ENCODE measurements around the gene S100G. TPM values are rescaled to one million over a fixed set of nuclear protein-coding genes. Genes with fewer than 3 reads are reported as not detected.
A peak's percentile ranks its signal among the peaks of the same experiment; 100 is the strongest.

S100G gene
- polyA plus RNA-seq, 6 donors from 2014 or later, result not detected

DNA sequence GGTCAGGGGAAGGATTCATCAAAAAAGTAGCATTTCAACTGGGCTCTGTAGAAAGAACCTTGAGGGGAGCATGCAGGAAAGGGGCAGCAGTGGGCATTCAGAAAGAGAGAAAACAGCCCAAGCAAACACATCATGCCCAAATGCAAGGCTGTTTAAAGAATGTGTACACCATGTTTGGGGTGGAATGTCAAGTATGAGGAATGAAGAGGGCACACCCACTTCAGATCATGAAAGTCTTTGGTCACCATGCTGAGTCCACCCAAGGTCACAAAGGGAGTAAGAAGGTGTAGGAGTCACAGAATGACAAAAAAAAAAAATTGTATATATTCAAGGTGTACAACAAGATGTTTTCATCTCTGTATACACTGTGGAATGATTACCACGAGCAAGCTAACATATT is 9.4 kb downstream of the S100G start:
- DNase-seq (no peak), ATAC-seq (ENCODE audit: low read depth in 2 of 2) (no peak)
- H3K9me3 Mint-ChIP-seq, result peaks cover 0 to 1% (median 0%) of the 10 kb centered on the region in 7 donors
- no peak overlapping the region for H3K27ac Mint-ChIP-seq
- H3K4me3 Mint-ChIP-seq, result peak overlapping the region in 1 of 8 donors; percentile 21
- H3K27me3 Mint-ChIP-seq, result no peaks in the 10 kb centered on the region
- H3K36me3 Mint-ChIP-seq, result peaks cover 0 to 5% of the 10 kb centered on the region in 2 donors
- no peaks in the 10 kb centered on the region for H3K4me1 Mint-ChIP-seq

- H3K27ac Mint-ChIP-seq, result no peak overlapping the region
- no peak for ATAC-seq (ENCODE audit: low read depth in 2 of 2)
- H3K9me3 Mint-ChIP-seq, result peaks cover 0 to 1% (median 0%) of the 10 kb centered on the region in 7 donors
- peaks cover 0 to 12% of the 10 kb centered on the region in 2 donors for H3K36me3 Mint-ChIP-seq
- no peaks in the 10 kb centered on the region for H3K27me3 Mint-ChIP-seq
- DNase-seq, result no peak
- no peaks in the 10 kb centered on the region for H3K4me1 Mint-ChIP-seq
- no peak overlapping the region for H3K4me3 Mint-ChIP-seq
These were observed 11.5 kb downstream of the S100G start for GRCh38 chrX:16661495-16661894.

GRCh38 chrX:16662402-16662801 is 12.4 kb downstream of the S100G start:
- Mint-ChIP-seq H3K36me3 (peaks cover 0 to 13% of the 10 kb centered on the region in 2 donors), H3K4me3 (no peak overlapping the region), H3K9me3 (peaks cover 0 to 1% (median 0%) of the 10 kb centered on the region in 7 donors), H3K27ac (no peak overlapping the region), H3K27me3 (no peaks in the 10 kb centered on the region), H3K4me1 (no peaks in the 10 kb centered on the region)
- DNase-seq (no peak), ATAC-seq (ENCODE audit: low read depth in 2 of 2) (no peak)

GRCh38 chrX:16664074-16664473 is 14.1 kb downstream of the S100G start:
- Mint-ChIP-seq H3K36me3 (peaks cover 0 to 13% of the 10 kb centered on the region in 2 donors), H3K27me3 (no peaks in the 10 kb centered on the region), H3K4me1 (no peaks in the 10 kb centered on the region), H3K9me3 (peaks cover 0 to 3% (median 0%) of the 10 kb centered on the region in 7 donors), H3K4me3 (no peak overlapping the region), H3K27ac (peak overlapping the region in 1 of 6 donors; percentile 9)
- no peak for ATAC-seq (ENCODE audit: low read depth in 2 of 2)
- DNase-seq, result no peak

DNA sequence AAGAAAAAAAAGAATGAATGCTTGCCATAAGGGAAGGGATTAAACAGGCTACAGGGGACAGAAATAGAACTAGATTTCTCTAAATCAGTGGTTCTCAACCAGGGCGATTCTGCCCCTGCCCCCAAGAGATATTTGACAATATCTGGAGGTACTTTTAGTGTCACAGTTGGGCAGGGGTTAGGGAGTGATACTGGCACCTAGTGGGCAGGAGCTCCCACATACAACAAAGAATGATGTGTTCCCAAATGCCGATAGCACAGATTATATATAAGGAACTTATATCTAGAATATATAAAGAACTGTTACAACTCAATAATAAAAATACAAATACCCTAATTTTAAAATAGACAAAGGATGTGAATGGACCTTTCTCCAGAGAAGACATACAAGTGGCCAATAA is 14.7 kb downstream of the S100G start:
- H3K36me3 Mint-ChIP-seq, result peaks cover 0 to 13% of the 10 kb centered on the region in 2 donors
- no peaks in the 10 kb centered on the region for H3K4me1 Mint-ChIP-seq
- H3K4me3 Mint-ChIP-seq, result no peak overlapping the region
- ATAC-seq (ENCODE audit: low read depth in 2 of 2), result no peak
- DNase-seq, result no peak
- H3K27ac Mint-ChIP-seq, result no peak overlapping the region
- no peaks in the 10 kb centered on the region for H3K27me3 Mint-ChIP-seq
- peaks cover 0 to 3% (median 0%) of the 10 kb centered on the region in 7 donors for H3K9me3 Mint-ChIP-seq

DNA sequence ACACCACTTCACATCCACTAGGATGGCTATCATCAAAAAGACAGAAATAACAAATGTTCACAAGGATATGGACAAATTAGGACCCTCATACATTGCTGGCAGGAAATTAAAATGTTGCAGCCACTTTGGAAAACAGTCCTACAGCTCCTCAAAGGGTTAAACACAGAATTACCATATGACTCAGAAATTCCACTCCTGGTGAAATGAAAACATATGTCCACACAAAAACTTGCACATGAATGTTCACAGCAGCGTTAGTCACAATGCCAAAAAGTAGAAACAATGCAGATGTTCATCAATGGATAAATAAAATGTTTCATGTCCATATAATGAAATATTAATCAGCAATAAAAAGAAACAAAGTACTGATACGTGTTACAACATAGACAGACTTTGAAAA is 15.1 kb downstream of the S100G start:
- H3K9me3 Mint-ChIP-seq, result peaks cover 0 to 3% (median 0%) of the 10 kb centered on the region in 7 donors

DNA sequence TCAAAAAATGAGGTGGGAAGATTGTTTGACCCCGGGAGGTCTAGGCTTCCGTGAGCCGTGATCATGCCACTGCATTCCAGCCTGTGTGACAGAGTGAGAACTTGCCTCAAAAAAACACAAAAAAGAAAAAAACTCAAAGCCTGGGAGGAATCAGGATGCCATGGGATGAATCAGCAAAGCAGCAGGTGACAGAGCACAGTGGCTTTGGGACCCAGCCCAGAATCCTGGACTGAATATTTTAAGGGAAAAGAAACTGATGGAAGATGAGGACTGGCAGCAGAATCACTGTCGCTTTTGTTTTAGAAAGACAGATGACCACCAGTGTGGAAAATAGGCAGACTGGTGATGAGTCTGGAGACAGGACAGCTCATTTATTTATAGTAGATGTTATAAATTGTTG is 16.6 kb downstream of the S100G start:
- Mint-ChIP-seq H3K4me3 (no peak overlapping the region), H3K36me3 (peaks cover 0 to 19% of the 10 kb centered on the region in 2 donors), H3K27ac (no peak overlapping the region), H3K27me3 (no peaks in the 10 kb centered on the region), H3K9me3 (peaks cover 0 to 3% (median 0%) of the 10 kb centered on the region in 7 donors), H3K4me1 (no peaks in the 10 kb centered on the region)
- no peak for DNase-seq
- ATAC-seq (ENCODE audit: low read depth in 2 of 2), result no peak

More for the DNA sequence above, 15.1 kb downstream of the S100G start:
- Mint-ChIP-seq H3K27ac (peak overlapping the region in 1 of 6 donors; percentile 13), H3K4me3 (no peak overlapping the region), H3K36me3 (peaks cover 0 to 13% of the 10 kb centered on the region in 2 donors), H3K4me1 (no peaks in the 10 kb centered on the region), H3K27me3 (no peaks in the 10 kb centered on the region)
- ATAC-seq (ENCODE audit: low read depth in 2 of 2) (no peak), DNase-seq (no peak)

DNA sequence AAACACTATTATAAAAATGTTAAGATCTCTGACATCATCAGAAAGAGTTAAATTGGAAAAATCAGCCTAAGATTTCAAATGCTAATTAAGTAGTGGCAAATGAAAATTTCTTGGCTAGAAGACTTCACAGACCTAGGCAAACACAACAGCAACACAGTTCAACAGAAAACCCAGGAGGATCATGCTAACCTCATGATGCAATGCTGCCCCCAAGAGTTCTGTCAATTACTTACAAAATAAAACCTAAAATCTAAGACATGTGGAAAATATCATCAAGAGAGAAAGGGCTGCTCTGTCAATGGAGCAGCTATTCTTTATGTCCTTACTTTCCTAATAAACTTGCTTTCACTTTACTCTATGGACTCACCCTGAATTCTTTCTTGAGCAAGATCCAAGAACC is 21.0 kb downstream of the S100G start:
- H3K9me3 Mint-ChIP-seq, result peaks cover 0 to 2% (median 0%) of the 10 kb centered on the region in 7 donors
- ATAC-seq (ENCODE audit: low read depth in 2 of 2) (no peak), DNase-seq (no peak)
- no peaks in the 10 kb centered on the region for H3K27me3 Mint-ChIP-seq
- no peaks in the 10 kb centered on the region for H3K4me1 Mint-ChIP-seq
- H3K27ac Mint-ChIP-seq, result no peak overlapping the region
- peaks cover 0 to 12% of the 10 kb centered on the region in 2 donors for H3K36me3 Mint-ChIP-seq
- no peak overlapping the region for H3K4me3 Mint-ChIP-seq

- H3K27ac Mint-ChIP-seq, result no peak overlapping the region
- H3K4me3 Mint-ChIP-seq, result no peak overlapping the region
- H3K4me1 Mint-ChIP-seq, result no peaks in the 10 kb centered on the region
- no peaks in the 10 kb centered on the region for H3K9me3 Mint-ChIP-seq
- peaks cover 11 to 21% of the 10 kb centered on the region in 2 donors for H3K36me3 Mint-ChIP-seq
- H3K27me3 Mint-ChIP-seq, result peaks cover 0 to 8% (median 0%) of the 10 kb centered on the region in 3 donors
- DNase-seq (no peak), ATAC-seq (ENCODE audit: low read depth in 2 of 2) (no peak)
These were observed 28.7 kb downstream of the S100G start for GRCh38 chrX:16678689-16679088.

- Mint-ChIP-seq H3K4me3 (no peak overlapping the region), H3K4me1 (no peaks in the 10 kb centered on the region), H3K9me3 (no peaks in the 10 kb centered on the region), H3K36me3 (peaks cover 8 to 10% of the 10 kb centered on the region in 2 donors), H3K27ac (no peak overlapping the region), H3K27me3 (peaks cover 0 to 8% (median 0%) of the 10 kb centered on the region in 3 donors)
- ATAC-seq (ENCODE audit: low read depth in 2 of 2) (no peak), DNase-seq (no peak)
These were observed 33.2 kb downstream of the S100G start for GRCh38 chrX:16683007-16683664.

- H3K4me3 Mint-ChIP-seq, result no peak overlapping the region
- peak overlapping the region in 1 of 6 donors; percentile 76 for H3K27ac Mint-ChIP-seq
- H3K4me1 Mint-ChIP-seq, result no peaks in the 10 kb centered on the region
- no peaks in the 10 kb centered on the region for H3K27me3 Mint-ChIP-seq
- ATAC-seq (ENCODE audit: low read depth in 2 of 2) (no peak), DNase-seq (no peak)
- H3K36me3 Mint-ChIP-seq, result no peaks in the 10 kb centered on the region
- H3K9me3 Mint-ChIP-seq, result no peaks in the 10 kb centered on the region
These were observed 37.6 kb downstream of the S100G start for GRCh38 chrX:16687514-16687913.

GRCh38 chrX:16695079-16695676 is 45.2 kb downstream of the S100G start:
- Mint-ChIP-seq H3K4me1 (no peaks in the 10 kb centered on the region), H3K9me3 (no peaks in the 10 kb centered on the region), H3K27me3 (peaks cover 0 to 16% (median 0%) of the 10 kb centered on the region in 3 donors), H3K4me3 (no peak overlapping the region), H3K27ac (no peak overlapping the region), H3K36me3 (no peaks in the 10 kb centered on the region)
- ATAC-seq (ENCODE audit: low read depth in 2 of 2) (peak; percentile 60 to 72), DNase-seq (peak; percentile 53)

DNA sequence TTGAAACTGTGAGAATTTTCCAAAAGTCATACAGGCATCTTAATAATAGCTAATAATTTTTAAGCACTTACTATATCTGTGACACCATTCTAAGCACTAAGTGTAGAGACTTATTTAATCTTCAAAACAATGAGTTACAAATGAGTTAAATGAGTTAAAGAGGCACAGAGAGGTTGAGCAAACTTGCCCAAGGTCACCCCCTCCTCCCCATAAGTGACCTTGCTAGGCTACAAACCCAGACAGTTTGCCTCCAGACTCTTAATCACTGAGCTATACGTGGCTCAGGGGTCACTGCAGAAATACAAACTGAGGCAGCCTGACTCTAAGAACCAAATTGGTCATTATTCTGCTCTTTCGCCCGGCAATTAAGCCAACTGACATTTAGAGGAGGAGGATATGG is 47.0 kb downstream of the S100G start:
- peaks cover 0 to 16% (median 0%) of the 10 kb centered on the region in 3 donors for H3K27me3 Mint-ChIP-seq
- H3K27ac Mint-ChIP-seq, result peak overlapping the region in 1 of 6 donors; percentile 84
- DNase-seq (no peak), ATAC-seq (ENCODE audit: low read depth in 2 of 2) (no peak)
- H3K4me1 Mint-ChIP-seq, result no peaks in the 10 kb centered on the region
- H3K9me3 Mint-ChIP-seq, result no peaks in the 10 kb centered on the region
- peaks cover 0 to 4% of the 10 kb centered on the region in 2 donors for H3K36me3 Mint-ChIP-seq
- no peak overlapping the region for H3K4me3 Mint-ChIP-seq

DNA sequence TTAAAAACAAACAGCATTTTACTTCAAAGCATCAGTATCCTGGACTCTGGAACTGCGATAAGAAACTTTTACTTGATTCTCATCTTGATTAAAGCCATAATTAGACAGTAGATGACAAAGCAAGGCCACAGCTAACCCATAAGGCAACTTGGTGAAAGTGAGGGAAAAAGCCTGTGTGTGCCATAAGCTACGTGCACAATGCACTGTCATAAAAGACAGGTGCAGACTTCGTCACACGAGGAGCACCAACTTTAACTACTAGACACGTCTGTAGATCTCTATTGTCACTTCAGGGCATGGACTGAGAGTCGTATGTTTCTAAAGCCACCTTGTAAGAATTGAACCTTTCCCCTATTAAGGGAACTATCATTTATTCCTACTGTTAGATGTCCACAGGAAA is 49.4 kb downstream of the S100G start:
- Mint-ChIP-seq H3K4me3 (no peak overlapping the region), H3K9me3 (no peaks in the 10 kb centered on the region)

More for the DNA sequence above, 49.4 kb downstream of the S100G start:
- Mint-ChIP-seq H3K27me3 (peaks cover 0 to 11% (median 0%) of the 10 kb centered on the region in 3 donors), H3K4me1 (peaks cover 0 to 3% (median 0%) of the 10 kb centered on the region in 3 donors), H3K36me3 (peaks cover 0 to 4% of the 10 kb centered on the region in 2 donors), H3K27ac (no peak overlapping the region)
- no peak for ATAC-seq (ENCODE audit: low read depth in 2 of 2)
- DNase-seq, result no peak

Measured in naive B cell (primary cell).